NT2/D1 (cell line): ENCODE results near the gene ST8SIA2.

ENCODE experiments used
- DNase-seq: peaks from one replicate; pipeline ENCODE4 v3.0.0-alpha.2; 2011; ENCODE audit warnings: low read depth, low spot score
- H3K27me3 ChIP-seq: 2 replicates; pipeline ENCODE4 v1.6.0; 2011; ENCODE audit warnings: mild to moderate bottlenecking; ENCODE audit not compliant: insufficient read length, insufficient read depth
- H3K36me3 ChIP-seq: 2 replicates; pipeline ENCODE4 v1.6.1; 2011; ENCODE audit warnings: mild to moderate bottlenecking, low read length, mixed read lengths; ENCODE audit not compliant: insufficient read depth, insufficient read length
- H3K4me1 ChIP-seq: 2 replicates; pipeline ENCODE4 v1.5.1; 2011; ENCODE audit not compliant: insufficient read depth, insufficient read length
- H3K4me3 ChIP-seq: 2 replicates; pipeline ENCODE4 v1.5.1; 2011; ENCODE audit warnings: low read depth; ENCODE audit not compliant: insufficient read length
- H3K9ac ChIP-seq: 2 replicates; pipeline ENCODE4 v1.6.0; 2011; ENCODE audit warnings: low read depth; ENCODE audit not compliant: insufficient read length
- H3K9me3 ChIP-seq: 2 replicates; pipeline ENCODE4 v1.5.1; 2011; ENCODE audit warnings: mild to moderate bottlenecking, low read length; ENCODE audit not compliant: insufficient read depth
- SUZ12 ChIP-seq: IDR thresholded peaks from 2 replicates; pipeline ENCODE4 v1.6.1; 2011; ENCODE audit not compliant: insufficient read length, insufficient read depth; ENCODE audit errors: extremely low read depth
- YY1 ChIP-seq: IDR thresholded peaks from 2 replicates; pipeline ENCODE4 v1.6.1; 2011; ENCODE audit not compliant: insufficient read length, insufficient read depth
- ZNF274 ChIP-seq: IDR thresholded peaks from 2 replicates; pipeline ENCODE4 v1.6.1; 2011; ENCODE audit warnings: mild to moderate bottlenecking, low read depth, low read length

ST8SIA2 gene

DNA sequence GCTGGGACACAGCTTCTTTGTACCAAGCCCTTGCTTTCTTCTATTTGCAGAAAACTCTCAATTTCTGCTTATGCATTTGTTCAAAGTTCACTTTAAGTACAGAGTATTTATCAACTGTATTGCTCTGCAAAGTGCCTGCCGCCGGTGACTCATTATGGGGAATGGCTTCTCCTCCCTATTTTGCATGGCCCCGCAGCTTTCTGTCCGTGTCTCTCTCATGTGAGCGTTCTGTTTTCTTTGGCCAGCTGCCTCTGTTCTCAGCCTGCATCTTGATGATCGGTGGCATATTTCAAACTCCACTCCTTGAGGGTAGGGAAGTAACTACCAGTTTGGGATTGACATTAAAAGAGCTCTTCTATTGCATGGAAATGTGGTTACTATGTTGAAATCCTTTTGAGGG lies 28.6 kb upstream of the ST8SIA2 start:
- Histone ChIP-seq H3K4me3 (no peak overlapping the region), H3K27me3 (no peaks in the 10 kb centered on the region), H3K9me3 (peaks cover 11% of the 10 kb centered on the region; the same call in 1 of the 2 replicates), H3K9ac (no peak overlapping the region), H3K36me3 (no peaks in the 10 kb centered on the region), H3K4me1 (peaks cover 5% of the 10 kb centered on the region)
- DNase-seq: no peak
- TF ChIP-seq SUZ12: no peak
- no peak for TF ChIP-seq YY1
- no peak for TF ChIP-seq ZNF274

- TF ChIP-seq ZNF274 (no peak), SUZ12 (no peak), YY1 (no peak)
- H3K27me3 ChIP-seq: no peaks in the 10 kb centered on the region
- no peaks in the 10 kb centered on the region for H3K36me3 ChIP-seq
- H3K9ac ChIP-seq: no peak overlapping the region
- H3K4me3 ChIP-seq: no peak overlapping the region
- peaks cover 5% of the 10 kb centered on the region for H3K4me1 ChIP-seq
- peaks cover 11% of the 10 kb centered on the region; the same call in 1 of the 2 replicates for H3K9me3 ChIP-seq
- DNase-seq: no peak
These were observed 27.8 kb upstream of the ST8SIA2 start for GRCh38 chr15:92365906-92366305.

GRCh38 chr15:92366381-92366780 lies 27.3 kb upstream of the ST8SIA2 start:
- TF ChIP-seq SUZ12 (no peak), YY1 (no peak), ZNF274 (no peak)
- Histone ChIP-seq H3K9ac (no peak overlapping the region), H3K9me3 (peaks cover 11% of the 10 kb centered on the region; the same call in 1 of the 2 replicates), H3K27me3 (no peaks in the 10 kb centered on the region), H3K4me3 (no peak overlapping the region), H3K4me1 (peaks cover 5% of the 10 kb centered on the region), H3K36me3 (no peaks in the 10 kb centered on the region)
- no peak for DNase-seq

DNA sequence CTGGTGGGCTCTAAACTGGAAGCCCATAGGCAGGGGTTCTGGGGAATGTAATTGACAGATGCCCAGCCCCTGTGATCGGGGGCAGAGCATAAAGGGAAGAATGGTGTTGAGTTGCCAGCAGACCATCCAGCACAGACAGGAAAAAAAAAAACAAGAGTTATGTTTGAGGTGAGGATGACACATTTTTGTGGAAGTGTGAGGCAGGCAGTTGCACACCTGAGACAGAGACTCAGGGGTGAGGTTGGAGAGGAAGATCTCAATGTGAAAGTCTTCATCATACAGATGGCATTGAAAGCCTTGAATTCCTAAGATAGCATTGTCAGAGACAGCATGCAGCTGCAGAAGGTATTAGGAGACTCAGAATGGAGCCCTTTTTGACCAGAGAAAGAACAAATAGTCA lies 18.6 kb upstream of the ST8SIA2 start:
- no peak for DNase-seq
- Histone ChIP-seq H3K9me3 (no peaks in the 10 kb centered on the region; the same call in 1 of the 2 replicates), H3K36me3 (no peaks in the 10 kb centered on the region), H3K4me3 (no peak overlapping the region), H3K4me1 (peaks cover 4% of the 10 kb centered on the region), H3K27me3 (no peaks in the 10 kb centered on the region), H3K9ac (no peak overlapping the region)
- TF ChIP-seq YY1 (no peak), ZNF274 (no peak), SUZ12 (no peak)

- Histone ChIP-seq H3K27me3 (no peaks in the 10 kb centered on the region), H3K4me3 (no peak overlapping the region), H3K9me3 (no peaks in the 10 kb centered on the region; the same call in 1 of the 2 replicates), H3K36me3 (no peaks in the 10 kb centered on the region), H3K4me1 (peaks cover 4% of the 10 kb centered on the region), H3K9ac (no peak overlapping the region)
- TF ChIP-seq SUZ12 (no peak), ZNF274 (no peak), YY1 (no peak)
- no peak for DNase-seq
These were observed 17.6 kb upstream of the ST8SIA2 start for GRCh38 chr15:92376109-92376508.

GRCh38 chr15:92377083-92377789 lies 16.4 kb upstream of the ST8SIA2 start:
- no peak for DNase-seq
- Histone ChIP-seq H3K9ac (no peak overlapping the region), H3K36me3 (no peaks in the 10 kb centered on the region), H3K9me3 (no peaks in the 10 kb centered on the region; the same call in 1 of the 2 replicates), H3K27me3 (no peaks in the 10 kb centered on the region), H3K4me3 (no peak overlapping the region), H3K4me1 (peaks cover 4% of the 10 kb centered on the region)
- TF ChIP-seq SUZ12 (no peak), ZNF274 (no peak), YY1 (no peak)

- Histone ChIP-seq H3K4me1 (peaks cover 3% of the 10 kb centered on the region), H3K36me3 (no peaks in the 10 kb centered on the region), H3K9ac (no peak overlapping the region), H3K9me3 (no peaks in the 10 kb centered on the region), H3K4me3 (no peak overlapping the region), H3K27me3 (no peaks in the 10 kb centered on the region)
- DNase-seq: no peak
- TF ChIP-seq SUZ12: no peak
- no peak for TF ChIP-seq YY1
- no peak for TF ChIP-seq ZNF274
These were observed 10.0 kb upstream of the ST8SIA2 start for GRCh38 chr15:92383519-92384324.
